GM21526 (cell line): Measurements from ENCODE around the gene MED16.

Experiments
- ATAC-seq: cut with Tn5 transposase; IDR thresholded peaks from one replicate; pipeline ENCODE4 v1.9.1; 2021; ENCODE audit warnings: moderate library complexity; ENCODE audit not compliant: unreplicated experiment, low FRiP score

The MED16 gene, protein sequence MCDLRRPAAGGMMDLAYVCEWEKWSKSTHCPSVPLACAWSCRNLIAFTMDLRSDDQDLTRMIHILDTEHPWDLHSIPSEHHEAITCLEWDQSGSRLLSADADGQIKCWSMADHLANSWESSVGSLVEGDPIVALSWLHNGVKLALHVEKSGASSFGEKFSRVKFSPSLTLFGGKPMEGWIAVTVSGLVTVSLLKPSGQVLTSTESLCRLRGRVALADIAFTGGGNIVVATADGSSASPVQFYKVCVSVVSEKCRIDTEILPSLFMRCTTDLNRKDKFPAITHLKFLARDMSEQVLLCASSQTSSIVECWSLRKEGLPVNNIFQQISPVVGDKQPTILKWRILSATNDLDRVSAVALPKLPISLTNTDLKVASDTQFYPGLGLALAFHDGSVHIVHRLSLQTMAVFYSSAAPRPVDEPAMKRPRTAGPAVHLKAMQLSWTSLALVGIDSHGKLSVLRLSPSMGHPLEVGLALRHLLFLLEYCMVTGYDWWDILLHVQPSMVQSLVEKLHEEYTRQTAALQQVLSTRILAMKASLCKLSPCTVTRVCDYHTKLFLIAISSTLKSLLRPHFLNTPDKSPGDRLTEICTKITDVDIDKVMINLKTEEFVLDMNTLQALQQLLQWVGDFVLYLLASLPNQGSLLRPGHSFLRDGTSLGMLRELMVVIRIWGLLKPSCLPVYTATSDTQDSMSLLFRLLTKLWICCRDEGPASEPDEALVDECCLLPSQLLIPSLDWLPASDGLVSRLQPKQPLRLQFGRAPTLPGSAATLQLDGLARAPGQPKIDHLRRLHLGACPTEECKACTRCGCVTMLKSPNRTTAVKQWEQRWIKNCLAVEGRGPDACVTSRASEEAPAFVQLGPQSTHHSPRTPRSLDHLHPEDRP

DNA sequence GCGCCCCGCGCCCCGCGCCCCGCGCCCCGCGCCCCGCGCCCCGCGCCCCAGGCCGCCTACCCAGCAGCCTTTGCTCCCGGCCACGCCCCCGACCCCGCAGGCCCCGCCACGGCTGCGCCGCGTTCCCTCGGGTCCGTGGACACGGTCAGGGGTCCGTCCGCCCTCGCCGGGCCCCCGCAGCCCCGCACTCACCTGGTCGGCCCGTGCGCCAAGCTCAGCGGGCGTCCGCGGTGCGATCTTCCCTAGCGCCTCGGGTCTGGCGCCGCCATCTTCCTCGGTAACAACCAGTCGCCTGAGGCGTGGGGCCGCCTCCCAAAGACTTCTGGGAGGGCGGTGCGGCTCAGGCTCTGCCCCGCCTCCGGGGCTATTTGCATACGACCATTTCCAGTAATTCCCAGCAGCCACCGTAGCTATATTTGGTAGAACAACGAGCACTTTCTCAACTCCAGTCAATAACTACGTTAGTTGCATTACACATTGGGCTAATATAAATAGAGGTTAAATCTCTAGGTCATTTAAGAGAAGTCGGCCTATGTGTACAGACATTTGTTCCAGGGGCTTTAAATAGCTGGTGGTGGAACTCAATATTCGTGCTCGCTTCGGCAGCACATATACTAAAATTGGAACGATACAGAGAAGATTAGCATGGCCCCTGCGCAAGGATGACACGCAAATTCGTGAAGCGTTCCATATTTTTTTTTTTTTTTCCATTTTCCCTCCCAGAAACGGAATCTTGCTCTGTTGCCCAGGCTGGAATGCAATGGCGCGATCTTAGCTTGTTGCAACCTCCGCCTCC, at the start of gene MED16, which contains the start of gene RNU6-9:
Gene MED16, minus strand, starts transcription at position 294 of the 796 bp plus-strand sequence. CDS start 2,056 bp downstream, outside the sequence.
Gene RNU6-9, plus strand, starts transcription at position 591 of the 796 bp plus-strand sequence.
- peak; percentile 52 for ATAC-seq

GRCh38 chr19:942133-942645, 49.2 kb upstream of the MED16 start:
- no peak for ATAC-seq

GRCh38 chr19:941292-942132, 48.5 kb upstream of the MED16 start:
- ATAC-seq: no peak

- no peak for ATAC-seq
Observed at GRCh38 chr19:940591-941291, 47.8 kb upstream of the MED16 start.

GRCh38 chr19:939922-940321, 46.9 kb upstream of the MED16 start:
- ATAC-seq: no peak

DNA sequence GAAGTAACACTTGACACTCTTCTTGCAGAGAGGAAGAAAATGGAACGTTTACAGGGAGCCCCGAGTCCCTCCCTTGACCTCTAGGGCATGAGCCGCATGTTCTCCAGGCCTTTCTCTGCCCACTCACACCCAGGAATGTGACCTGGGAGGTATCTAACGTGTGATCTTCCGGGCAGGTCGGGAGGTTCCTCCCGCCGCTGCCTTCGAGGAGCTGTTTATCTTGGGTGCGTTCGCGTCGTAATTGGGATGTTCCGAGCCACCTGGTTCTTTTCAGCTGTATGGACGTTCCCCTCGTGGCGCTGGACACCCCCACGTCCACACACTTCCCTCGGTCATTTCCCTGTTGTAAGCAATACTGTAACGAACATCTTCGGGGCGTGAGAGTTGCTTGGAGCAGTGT, 46.5 kb upstream of the MED16 start:
- no peak for ATAC-seq

DNA sequence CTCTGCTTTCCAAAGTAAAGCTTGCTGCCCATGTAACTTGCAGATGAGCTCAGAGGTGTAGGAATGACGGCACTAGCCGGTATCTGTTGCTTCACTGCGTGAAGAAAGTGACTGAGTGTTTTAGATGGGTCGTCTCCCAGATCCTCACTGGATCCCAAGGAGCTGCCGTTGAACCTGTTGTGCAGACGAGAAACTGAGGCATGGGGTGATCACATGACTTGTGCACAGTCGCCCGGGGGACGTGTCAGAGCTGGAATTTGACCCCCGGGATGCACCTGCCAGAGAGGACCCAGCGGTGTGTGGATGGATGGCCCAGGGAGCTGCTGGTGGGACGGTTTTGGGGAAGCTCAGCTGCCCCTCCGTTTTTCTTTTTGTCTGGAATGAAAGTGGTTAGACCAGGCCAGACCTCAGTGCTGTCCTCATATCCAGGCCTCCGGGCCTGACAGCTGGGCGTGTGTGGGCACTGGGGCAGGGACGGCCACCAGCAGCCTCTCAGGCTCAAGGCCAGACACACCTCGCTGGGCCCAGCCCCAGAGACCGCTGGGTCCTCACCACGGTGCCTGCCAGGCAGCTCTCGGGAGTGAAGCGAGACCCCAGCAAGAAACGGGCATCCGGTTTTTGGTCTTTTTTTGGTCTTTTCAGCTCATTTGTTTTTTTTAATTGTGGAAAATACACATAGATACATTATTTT, 45.4 kb upstream of the MED16 start:
- ATAC-seq: no peak

GRCh38 chr19:937259-937694, 44.3 kb upstream of the MED16 start:
- ATAC-seq: no peak

DNA sequence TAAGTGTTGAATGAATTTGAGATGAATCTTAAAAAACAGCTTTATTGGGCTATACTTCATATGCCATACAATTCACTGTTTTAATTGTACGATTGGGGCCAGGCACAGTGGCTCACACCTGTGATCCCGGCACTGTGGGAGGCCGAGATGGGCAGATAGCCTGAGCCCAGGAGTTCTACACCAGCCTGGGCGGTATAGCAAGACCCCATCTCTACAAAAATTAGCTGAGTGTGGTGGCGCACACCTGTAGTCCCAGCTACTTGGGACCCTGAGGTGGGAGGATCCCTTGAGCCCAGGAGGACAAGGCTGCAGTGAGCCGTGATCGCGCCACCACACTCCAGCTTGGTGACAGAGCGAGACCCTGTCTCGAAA, 43.2 kb upstream of the MED16 start:
- no peak for ATAC-seq

DNA sequence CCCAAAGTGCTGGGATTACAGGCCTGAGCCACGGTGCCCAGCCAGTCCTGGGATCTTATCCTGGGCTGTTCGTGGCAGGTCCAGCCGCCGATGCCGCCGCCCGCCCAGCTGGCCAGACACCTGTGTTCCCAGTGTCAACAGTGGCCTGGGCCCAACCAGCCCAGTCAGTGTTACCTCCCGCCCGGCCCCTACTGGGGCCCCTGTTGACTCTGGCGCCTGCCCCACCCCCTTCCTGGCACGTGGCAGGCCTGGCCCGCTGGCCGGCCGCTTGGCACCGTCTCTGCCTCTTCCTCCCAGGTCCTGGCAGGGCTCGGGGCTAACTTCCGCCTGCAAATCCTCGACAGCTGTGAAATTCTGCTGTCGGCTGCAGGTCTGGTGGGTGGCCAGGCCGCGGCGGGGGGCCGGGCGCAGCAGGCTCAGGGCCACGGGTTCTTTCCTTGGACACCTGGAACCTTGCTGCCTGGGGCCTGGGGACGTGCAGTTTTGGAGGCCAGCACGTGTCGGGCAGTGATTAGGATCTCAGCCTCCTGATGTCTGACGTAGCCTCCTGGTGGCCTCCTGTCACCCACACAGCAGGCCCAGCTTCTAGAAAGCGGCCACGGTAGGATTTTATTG, 42.0 kb upstream of the MED16 start:
- no peak for ATAC-seq

GRCh38 chr19:934197-934840, 41.3 kb upstream of the MED16 start:
- ATAC-seq: no peak

GRCh38 chr19:933553-933882, 40.5 kb upstream of the MED16 start:
- no peak for ATAC-seq

GRCh38 chr19:932648-933552, 39.9 kb upstream of the MED16 start:
- ATAC-seq: no peak

GRCh38 chr19:931860-932647, 39.1 kb upstream of the MED16 start:
- ATAC-seq: no peak

- no peak for ATAC-seq
Observed at GRCh38 chr19:929891-930258, 36.9 kb upstream of the MED16 start.
